Endodermal cell (in vitro differentiated cells): ENCODE measurements around the gene ACVR2A. TPM values are rescaled to one million over a fixed set of nuclear protein-coding genes. Genes with fewer than 3 reads are reported as not detected.

Source experiments
- DNase-seq: peaks from one replicate; pipeline ENCODE4 v3.0.0-alpha.2; 2017
- H3K27ac ChIP-seq: 2 replicates; pipeline ENCODE4 v1.5.1; 2013; ENCODE audit warnings: mild to moderate bottlenecking, low read depth, low read length, moderate library complexity
- H3K27me3 ChIP-seq: 2 replicates; pipeline ENCODE4 v1.6.1; 2013; ENCODE audit warnings: mild to moderate bottlenecking, low read length, moderate library complexity; ENCODE audit not compliant: insufficient read depth, control insufficient read depth, poor library complexity, severe bottlenecking
- H3K36me3 ChIP-seq: 2 replicates; pipeline ENCODE4 v1.7.0; 2013; ENCODE audit warnings: mild to moderate bottlenecking, low read length, moderate library complexity; ENCODE audit not compliant: control insufficient read depth, insufficient read depth
- H3K4me1 ChIP-seq: one replicate; pipeline ENCODE4 v1.7.0; 2013; ENCODE audit warnings: low read length; ENCODE audit not compliant: control insufficient read depth, insufficient read depth
- H3K4me3 ChIP-seq: 2 replicates; pipeline ENCODE4 v1.5.1; 2013; ENCODE audit warnings: mild to moderate bottlenecking, low read length, moderate library complexity
- H3K9ac ChIP-seq: 2 replicates; pipeline ENCODE4 v1.6.1; 2013; ENCODE audit warnings: mild to moderate bottlenecking, low read length, moderate library complexity; ENCODE audit not compliant: poor library complexity, severe bottlenecking; ENCODE audit errors: extremely low read depth
- H3K9me3 ChIP-seq: 2 replicates; pipeline ENCODE4 v1.6.1; 2013; ENCODE audit warnings: mild to moderate bottlenecking, low read length, moderate library complexity; ENCODE audit not compliant: control insufficient read depth
- H3K27ac Mint-ChIP-seq: 2 replicates; pipeline ENCODE4 v1.8.0; 2020; ENCODE audit warnings: mixed read lengths
- H3K27me3 Mint-ChIP-seq: 2 replicates; pipeline ENCODE4 v1.8.0; 2021; ENCODE audit warnings: mild to moderate bottlenecking, mixed read lengths; ENCODE audit not compliant: insufficient read depth
- H3K36me3 Mint-ChIP-seq: 2 replicates; pipeline ENCODE4 v1.8.0; 2020; ENCODE audit warnings: low read depth, mixed read lengths
- H3K4me1 Mint-ChIP-seq: 2 replicates; pipeline ENCODE4 v1.8.0; 2020; ENCODE audit warnings: mixed read lengths
- H3K4me3 Mint-ChIP-seq: 2 replicates; pipeline ENCODE4 v1.8.0; 2020; ENCODE audit warnings: mild to moderate bottlenecking, moderate library complexity, mixed read lengths
- H3K9me3 Mint-ChIP-seq: 2 replicates; pipeline ENCODE4 v1.8.0; 2020; ENCODE audit warnings: mild to moderate bottlenecking, mixed read lengths
- CTCF ChIP-seq: fragments of 200-600 bp; sonication (generic); conservative IDR thresholded peaks from 2 replicates; pipeline ENCODE4 v1.5.0; 2021; ENCODE audit warnings: antibody characterized with exemption, mild to moderate bottlenecking
- WGBS, 2 experiments: methylation state at CpG; one replicate each; pipeline versions ENCODE4 v1.1.5 to v1.1.7; 2013; ENCODE audit warnings: missing lambda C conversion rate in 2 of 2, mixed read lengths in 1 of 2; ENCODE audit not compliant: insufficient coverage in 1 of 2, insufficient read length in 1 of 2; 5-methylcytosine and 5-hydroxymethylcytosine counted together
- total RNA-seq, 2 donors: library from RNA; stranded (reverse); fragmentation: NEBNext Ultra II Directional in 1 of 2; extraction: Animal tissue kit (Norgen Biotek cat#: 25700) in 1 of 2; gene quantifications; 2 replicates in 1 of 2; 3 replicates in 1 of 2; pipeline ENCODE4 v1.2.1, GENCODE V29; 2021

ACVR2A gene
- total RNA-seq, 2 donors from 2014 or later = 19.9 to 24.1 TPM

GRCh38 chr2:147808520-147808919 lies 36.3 kb upstream of the ACVR2A start:
- Mint-ChIP-seq H3K9me3 (no peaks in the 10 kb centered on the region), H3K4me1 (no peaks in the 10 kb centered on the region), H3K36me3 (no peaks in the 10 kb centered on the region), H3K27me3 (no peaks in the 10 kb centered on the region), H3K27ac (no peak overlapping the region), H3K4me3 (no peak overlapping the region)
- H3K27me3 ChIP-seq = no peaks in the 10 kb centered on the region
- WGBS, 2 experiments = 83 to 93% methylated on average over 1 to 4 of the region's 4 CpGs
- H3K9me3 ChIP-seq = no peaks in the 10 kb centered on the region
- no peak for DNase-seq
- no peaks in the 10 kb centered on the region for H3K4me1 ChIP-seq
- no peaks in the 10 kb centered on the region for H3K36me3 ChIP-seq
- no peak for TF ChIP-seq CTCF
- H3K27ac ChIP-seq = no peak overlapping the region
- H3K4me3 ChIP-seq = no peak overlapping the region
- H3K9ac ChIP-seq = no peak overlapping the region

GRCh38 chr2:147810883-147811765 lies 33.7 kb upstream of the ACVR2A start:
- no peak for DNase-seq
- Mint-ChIP-seq H3K4me3 (no peak overlapping the region), H3K27ac (no peak overlapping the region), H3K27me3 (no peaks in the 10 kb centered on the region), H3K36me3 (no peaks in the 10 kb centered on the region), H3K9me3 (no peaks in the 10 kb centered on the region), H3K4me1 (no peaks in the 10 kb centered on the region)
- TF ChIP-seq CTCF = no peak
- Histone ChIP-seq H3K4me1 (no peaks in the 10 kb centered on the region), H3K36me3 (no peaks in the 10 kb centered on the region), H3K9me3 (no peaks in the 10 kb centered on the region), H3K27ac (no peak overlapping the region), H3K27me3 (no peaks in the 10 kb centered on the region), H3K4me3 (no peak overlapping the region), H3K9ac (no peak overlapping the region)

GRCh38 chr2:147818741-147819140 lies 26.1 kb upstream of the ACVR2A start:
- H3K4me1 Mint-ChIP-seq = no peaks in the 10 kb centered on the region
- no peak overlapping the region for H3K4me3 Mint-ChIP-seq
- H3K27ac Mint-ChIP-seq = no peak overlapping the region
- Histone ChIP-seq H3K27me3 (no peaks in the 10 kb centered on the region), H3K4me3 (no peak overlapping the region), H3K36me3 (no peaks in the 10 kb centered on the region), H3K27ac (no peak overlapping the region), H3K9ac (no peak overlapping the region), H3K4me1 (no peaks in the 10 kb centered on the region), H3K9me3 (no peaks in the 10 kb centered on the region)
- no peaks in the 10 kb centered on the region for H3K36me3 Mint-ChIP-seq
- no peaks in the 10 kb centered on the region for H3K27me3 Mint-ChIP-seq
- 90 to 100% methylated on average over 1 of the region's 1 CpG for WGBS, 2 experiments
- TF ChIP-seq CTCF = no peak
- H3K9me3 Mint-ChIP-seq = no peaks in the 10 kb centered on the region
- DNase-seq = no peak
